Peyer's patch (tissue), 4 donors: ENCODE data around the gene ATXN1. TPM values are rescaled to one million over a fixed set of nuclear protein-coding genes. Genes with fewer than 3 reads are reported as not detected.

Experiments used
- DNase-seq, 3 donors: peaks; one replicate each; pipeline ENCODE4 v3.0.0-alpha.2; 2017 to 2019
- H3K27ac ChIP-seq, 4 donors: fragments of 200-600 bp; sonication (generic); one replicate each; pipeline ENCODE4 v1.5.1; 2016 to 2019
- H3K27me3 ChIP-seq, 2 donors: fragments of 200-600 bp; sonication (generic); one replicate each; pipeline ENCODE4 v1.5.1; 2019
- H3K36me3 ChIP-seq, 3 donors: fragments of 200-600 bp; sonication (generic); one replicate each; pipeline ENCODE4 v1.5.1; 2016 to 2019
- H3K4me1 ChIP-seq, 4 donors: fragments of 200-600 bp; sonication (generic); one replicate each; pipeline ENCODE4 v1.5.1; 2016 to 2019
- H3K4me3 ChIP-seq, 4 donors: fragments of 200-600 bp; sonication (generic); 1 replicate in 3 of 4; 2 replicates in 1 of 4; pipeline ENCODE4 v1.5.1; 2016 to 2019; ENCODE audit warnings: mild to moderate bottlenecking in 1 of 4
- H3K9me3 ChIP-seq, 4 donors: fragments of 200-600 bp; sonication (generic); one replicate each; pipeline ENCODE4 v1.5.1; 2016 to 2019; ENCODE audit warnings: mild to moderate bottlenecking in 1 of 4
- POLR2A ChIP-seq, 2 donors: fragments of 450-650 bp; IDR thresholded peaks; one replicate each; pipeline ENCODE4 v1.5.1; 2017; ENCODE audit warnings: antibody characterized with exemption in 2 of 2, mild to moderate bottlenecking in 2 of 2, moderate library complexity in 2 of 2
- total RNA-seq, 4 donors: library from RNA; depleted of rRNA; stranded (reverse); fragments of >200 nt; gene quantifications; one replicate each; pipeline ENCODE4 v1.1.0, GENCODE V29; 2016
- TF ChIP-seq, protein P1 (sequence below), 6 experiments: fragments of 450-650 bp in 4 of 6; fragments of 200-600 bp in 2 of 6; sonication (generic) in 1 of 6; IDR thresholded peaks; one replicate each; pipeline ENCODE4 v1.5.1; 2017 to 2019; ENCODE audit warnings: antibody characterized with exemption in 6 of 6, mild to moderate bottlenecking in 3 of 6, moderate library complexity in 1 of 6

Gene ATXN1
- total RNA-seq, 4 donors from 2014 or later, result 34.7 to 48.5 (median 43.1) TPM

DNA sequence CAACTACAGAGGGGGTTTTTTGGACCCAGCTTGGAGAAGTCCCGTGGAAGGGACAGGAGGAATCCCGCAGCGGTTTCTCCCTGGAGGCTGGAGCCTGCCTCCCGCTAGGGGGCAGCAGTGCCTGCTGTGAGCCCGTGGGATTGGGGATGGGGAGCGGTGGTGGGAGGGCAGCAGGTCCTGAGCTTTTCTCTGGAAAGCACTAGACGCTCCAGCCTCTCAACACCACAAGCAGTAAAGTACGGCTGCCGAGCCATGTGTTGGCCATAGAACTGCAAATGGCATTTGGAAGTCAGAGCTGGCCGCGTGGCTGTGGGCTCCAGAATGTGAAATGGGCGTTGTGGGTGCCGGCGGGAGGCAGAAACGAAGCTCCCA, 475.1 kb downstream of the ATXN1 start:
- no peaks in the 10 kb centered on the region for H3K9me3 ChIP-seq
- DNase-seq, result no peak
- no peak overlapping the region for H3K27ac ChIP-seq
- H3K27me3 ChIP-seq, result no peaks in the 10 kb centered on the region
- H3K36me3 ChIP-seq, result no peaks in the 10 kb centered on the region
- H3K4me1 ChIP-seq, result no peaks in the 10 kb centered on the region
- TF ChIP-seq POLR2A (IDR thresholded peaks at IDR 0.05), result no peak
- TF ChIP-seq, protein P1, sequence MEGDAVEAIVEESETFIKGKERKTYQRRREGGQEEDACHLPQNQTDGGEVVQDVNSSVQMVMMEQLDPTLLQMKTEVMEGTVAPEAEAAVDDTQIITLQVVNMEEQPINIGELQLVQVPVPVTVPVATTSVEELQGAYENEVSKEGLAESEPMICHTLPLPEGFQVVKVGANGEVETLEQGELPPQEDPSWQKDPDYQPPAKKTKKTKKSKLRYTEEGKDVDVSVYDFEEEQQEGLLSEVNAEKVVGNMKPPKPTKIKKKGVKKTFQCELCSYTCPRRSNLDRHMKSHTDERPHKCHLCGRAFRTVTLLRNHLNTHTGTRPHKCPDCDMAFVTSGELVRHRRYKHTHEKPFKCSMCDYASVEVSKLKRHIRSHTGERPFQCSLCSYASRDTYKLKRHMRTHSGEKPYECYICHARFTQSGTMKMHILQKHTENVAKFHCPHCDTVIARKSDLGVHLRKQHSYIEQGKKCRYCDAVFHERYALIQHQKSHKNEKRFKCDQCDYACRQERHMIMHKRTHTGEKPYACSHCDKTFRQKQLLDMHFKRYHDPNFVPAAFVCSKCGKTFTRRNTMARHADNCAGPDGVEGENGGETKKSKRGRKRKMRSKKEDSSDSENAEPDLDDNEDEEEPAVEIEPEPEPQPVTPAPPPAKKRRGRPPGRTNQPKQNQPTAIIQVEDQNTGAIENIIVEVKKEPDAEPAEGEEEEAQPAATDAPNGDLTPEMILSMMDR (IDR thresholded peaks at IDR 0.05), result peak in 4 of 6 experiments; percentile 19 to 53 (median 32)
- no peak overlapping the region for H3K4me3 ChIP-seq

DNA sequence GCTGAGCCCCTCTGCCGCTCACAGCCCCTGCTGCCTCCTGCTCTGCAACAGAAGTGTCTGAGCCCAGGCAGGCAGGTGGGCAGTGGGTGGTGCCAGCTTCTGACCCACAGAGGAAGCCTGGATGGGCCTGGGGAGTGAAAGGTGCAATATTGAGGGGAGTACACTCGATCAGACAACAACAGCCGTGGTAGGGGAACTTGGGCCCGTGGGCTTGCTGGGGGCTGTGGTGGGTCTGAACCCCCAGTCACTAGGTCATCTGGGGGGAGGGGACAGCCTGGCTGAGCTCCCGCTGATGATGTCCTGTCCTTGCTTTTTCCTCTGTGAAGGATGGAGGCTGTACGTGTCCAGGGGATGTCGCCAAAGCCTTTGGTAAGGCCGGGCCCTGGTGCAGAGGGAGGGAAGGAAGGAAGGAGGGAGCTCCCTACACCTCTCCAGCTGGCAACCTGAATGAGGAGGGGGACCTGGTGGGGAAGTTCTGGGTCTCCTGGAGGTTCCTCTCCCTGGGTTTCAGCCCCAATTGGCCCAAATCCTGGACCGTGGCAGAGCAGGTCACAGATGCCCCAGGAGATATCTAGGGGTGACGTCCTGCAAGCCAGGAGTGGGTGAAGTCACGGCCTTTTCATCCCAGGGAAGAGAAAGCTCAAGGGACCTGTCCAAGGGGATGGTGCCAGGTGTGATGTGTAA, 475.7 kb downstream of the ATXN1 start:
- DNase-seq, result no peak
- Histone ChIP-seq H3K4me3 (no peak overlapping the region), H3K4me1 (no peaks in the 10 kb centered on the region), H3K36me3 (no peaks in the 10 kb centered on the region), H3K9me3 (no peaks in the 10 kb centered on the region), H3K27ac (no peak overlapping the region), H3K27me3 (no peaks in the 10 kb centered on the region)
- TF ChIP-seq POLR2A (IDR thresholded peaks at IDR 0.05), result no peak
- TF ChIP-seq, protein P1 (IDR thresholded peaks at IDR 0.05), result no peak

DNA sequence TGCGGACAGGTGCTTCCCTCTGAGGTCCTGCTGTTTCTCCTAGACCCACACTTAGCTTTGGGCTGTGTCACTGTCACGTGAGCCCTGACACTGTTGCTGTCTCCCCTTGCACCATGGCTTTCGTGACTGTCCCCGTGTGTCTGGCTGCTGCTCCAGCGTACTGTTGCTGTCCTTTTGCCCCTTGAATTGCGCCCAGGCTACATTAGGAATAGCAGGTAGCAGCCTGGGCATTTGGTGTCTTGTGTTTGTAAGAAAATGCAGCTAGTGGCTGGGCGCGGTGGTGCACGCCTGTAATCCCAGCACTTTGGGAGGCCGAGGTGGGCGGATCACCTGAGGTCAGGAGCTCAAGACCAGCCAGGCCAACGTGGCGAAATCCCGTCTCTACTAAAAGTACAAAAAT, 476.8 kb downstream of the ATXN1 start:
- DNase-seq, result no peak
- Histone ChIP-seq H3K4me3 (no peak overlapping the region), H3K36me3 (no peaks in the 10 kb centered on the region), H3K27me3 (no peaks in the 10 kb centered on the region), H3K9me3 (no peaks in the 10 kb centered on the region), H3K4me1 (no peaks in the 10 kb centered on the region), H3K27ac (no peak overlapping the region)
- no peak for TF ChIP-seq POLR2A (IDR thresholded peaks at IDR 0.05)
- TF ChIP-seq, protein P1 (IDR thresholded peaks at IDR 0.05), result no peak

DNA sequence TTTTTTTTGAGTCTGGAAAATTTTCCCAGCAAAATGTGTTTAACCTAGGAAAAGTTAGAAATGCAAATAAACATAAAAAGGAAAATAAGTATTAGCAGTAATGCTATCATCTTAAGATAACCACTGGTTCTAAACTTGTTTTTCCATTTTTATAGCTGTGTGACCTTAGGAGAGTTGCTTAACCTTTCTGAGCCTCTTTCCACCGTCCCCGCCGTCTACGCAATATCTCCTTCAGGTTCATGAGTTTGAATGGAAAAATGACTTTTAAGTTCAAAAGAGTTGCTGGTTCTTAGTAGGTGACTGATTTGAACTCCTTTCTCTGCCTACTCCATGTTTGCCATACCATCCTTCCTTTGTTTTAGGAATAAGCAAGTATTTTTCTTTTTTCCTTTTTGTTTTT, 478.9 kb downstream of the ATXN1 start:
- no peak for DNase-seq
- Histone ChIP-seq H3K4me3 (no peak overlapping the region), H3K27ac (no peak overlapping the region), H3K4me1 (no peaks in the 10 kb centered on the region), H3K36me3 (no peaks in the 10 kb centered on the region), H3K9me3 (no peaks in the 10 kb centered on the region), H3K27me3 (no peaks in the 10 kb centered on the region)
- TF ChIP-seq POLR2A (IDR thresholded peaks at IDR 0.05), result no peak
- TF ChIP-seq, protein P1 (IDR thresholded peaks at IDR 0.05), result no peak

DNA sequence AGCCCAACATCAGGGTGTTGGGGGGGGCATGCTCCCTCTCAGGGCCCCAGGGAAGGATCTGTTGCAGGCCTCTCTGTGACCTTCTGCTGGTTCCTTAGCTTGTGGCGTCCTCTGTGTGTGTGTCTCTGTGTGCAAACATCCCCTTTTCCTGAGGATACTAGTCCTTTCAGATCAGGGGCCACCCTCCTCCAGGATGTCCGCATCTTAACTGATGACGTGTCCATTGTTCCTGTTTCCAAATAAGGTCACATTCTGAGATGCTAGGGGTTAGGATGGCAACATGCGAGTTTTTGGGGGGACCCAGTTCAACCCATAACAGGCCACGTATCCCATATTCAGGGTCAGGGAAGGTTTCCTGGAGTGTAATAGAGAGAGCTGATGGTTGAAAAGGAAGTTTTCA, 482.0 kb downstream of the ATXN1 start:
- Histone ChIP-seq H3K36me3 (no peaks in the 10 kb centered on the region), H3K27me3 (no peaks in the 10 kb centered on the region), H3K4me3 (no peak overlapping the region), H3K9me3 (no peaks in the 10 kb centered on the region), H3K4me1 (no peaks in the 10 kb centered on the region), H3K27ac (no peak overlapping the region)
- TF ChIP-seq POLR2A (IDR thresholded peaks at IDR 0.05), result no peak
- no peak for DNase-seq

DNA sequence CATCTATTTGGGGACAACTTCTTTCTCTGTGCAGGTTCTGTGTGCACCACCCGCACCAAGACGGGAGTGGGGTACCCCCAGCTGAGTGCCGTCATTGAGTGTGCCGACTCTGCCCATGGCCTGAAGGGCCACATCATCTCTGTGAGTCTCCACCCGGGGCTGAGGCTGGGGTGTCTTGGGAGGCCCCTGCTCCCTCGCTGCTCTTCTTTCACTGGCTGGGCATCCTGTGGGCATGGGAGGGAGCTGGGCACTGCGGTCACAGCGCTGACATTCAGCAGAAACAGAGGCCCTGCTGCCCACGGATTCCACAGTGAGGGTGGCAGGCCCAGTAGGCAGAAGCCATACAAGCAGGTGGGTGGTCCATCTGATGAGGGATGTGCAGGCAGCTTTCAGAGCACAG, 482.5 kb downstream of the ATXN1 start:
- H3K27ac ChIP-seq, result peak overlapping the region in 2 of 4 donors; percentile 65 to 66
- H3K9me3 ChIP-seq, result no peaks in the 10 kb centered on the region
- TF ChIP-seq, protein P1 (IDR thresholded peaks at IDR 0.05), result no peak
- TF ChIP-seq POLR2A (IDR thresholded peaks at IDR 0.05), result no peak

More for the DNA sequence above, 482.5 kb downstream of the ATXN1 start:
- no peaks in the 10 kb centered on the region for H3K27me3 ChIP-seq
- no peaks in the 10 kb centered on the region for H3K4me1 ChIP-seq
- no peak overlapping the region for H3K4me3 ChIP-seq
- DNase-seq, result no peak
- H3K36me3 ChIP-seq, result no peaks in the 10 kb centered on the region
